Glomerular endothelial cell (primary cell): Measurements from ENCODE around the gene PDGFD. TPM values are rescaled to one million over a fixed set of nuclear protein-coding genes. Genes with fewer than 3 reads are reported as not detected.

ENCODE experiments used
- DNase-seq: peaks from one replicate; pipeline ENCODE4 v3.0.0-alpha.2; 2011; ENCODE audit warnings: low read depth, low spot score; ENCODE audit errors: extremely low read depth
- total RNA-seq: library from RNA; depleted of rRNA; stranded (reverse); fragments of >200 nt; gene quantifications from 2 replicates; pipeline ENCODE4 v1.2.3, GENCODE V29; 2015

Gene PDGFD
- total RNA-seq, 1 donor from 2014 or later, result 21.4 TPM

DNA sequence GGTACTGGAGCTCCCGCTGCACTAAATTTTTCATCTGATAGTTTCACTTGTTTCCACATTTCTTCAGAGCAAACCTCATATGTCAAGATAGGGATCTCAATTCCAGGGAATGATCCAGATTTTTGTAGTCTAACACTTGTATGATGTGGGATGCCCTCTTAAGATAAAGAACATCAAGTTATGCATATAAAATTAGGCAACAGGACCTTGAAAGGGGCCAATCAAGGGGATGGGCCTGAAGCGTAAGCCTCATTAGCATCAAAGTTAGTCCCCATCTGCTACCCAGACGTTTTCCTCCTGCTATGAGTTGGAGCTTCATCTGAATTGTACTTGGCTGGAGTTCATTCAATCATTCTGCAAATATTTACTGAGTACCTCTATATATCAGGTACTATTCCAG lies 17.5 kb downstream of the PDGFD start:
- DNase-seq, result no peak

DNA sequence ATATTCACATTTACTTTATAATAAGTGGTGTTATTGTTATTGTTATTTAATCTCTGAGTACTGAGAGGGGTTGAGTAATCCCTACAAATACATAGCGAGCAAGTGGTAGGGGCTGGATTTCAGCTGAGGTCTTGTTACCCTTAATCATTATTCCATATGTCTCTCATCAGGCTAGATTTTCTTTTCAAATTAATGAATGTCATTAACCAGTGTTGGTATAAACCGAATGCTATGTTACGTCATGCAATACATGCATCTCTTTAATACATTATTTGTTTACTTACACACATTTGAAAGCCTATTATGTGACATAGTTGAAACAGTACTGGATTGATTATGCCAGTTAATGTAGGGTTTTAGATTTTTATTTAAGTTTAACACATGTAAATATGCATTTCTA lies 18.9 kb downstream of the PDGFD start:
- DNase-seq, result no peak

DNA sequence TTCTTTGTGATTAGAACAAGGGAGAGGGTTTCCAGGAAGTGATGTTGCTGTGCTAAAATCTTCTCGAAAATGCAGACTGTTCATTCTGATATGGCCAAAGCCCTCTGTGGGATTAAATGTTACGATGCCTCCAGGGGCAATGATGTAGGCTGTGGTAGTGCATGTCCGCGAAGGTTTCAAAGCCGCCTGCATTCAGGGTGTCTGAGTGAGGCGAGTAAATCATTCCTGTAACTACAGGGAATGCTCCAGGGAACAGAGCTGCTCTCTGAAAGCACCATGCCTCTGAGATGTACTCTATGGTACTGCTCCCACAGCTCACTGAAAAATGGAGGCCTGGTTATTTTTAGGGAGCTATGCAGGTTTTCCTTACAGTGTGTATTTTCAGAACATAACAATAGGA lies 21.2 kb downstream of the PDGFD start:
- no peak for DNase-seq

DNA sequence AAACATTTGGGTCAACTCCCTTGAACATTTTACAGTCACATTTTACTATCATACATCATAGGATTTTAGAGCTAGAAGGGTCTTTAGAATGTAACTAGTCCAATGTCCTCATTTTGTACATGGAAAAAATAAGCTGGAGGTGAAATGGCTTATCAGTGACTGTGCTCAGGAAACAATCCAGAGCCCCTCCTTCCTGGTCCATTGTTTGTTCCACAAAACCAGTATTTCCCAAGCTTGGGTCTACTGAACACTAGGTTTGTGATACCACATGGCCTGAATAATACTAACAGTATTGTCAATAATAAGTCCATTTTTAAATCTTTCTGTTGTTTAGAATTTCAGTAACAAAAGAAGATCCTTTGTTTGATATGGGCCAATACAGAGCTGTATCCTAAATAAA lies 27.1 kb downstream of the PDGFD start:
- DNase-seq, result no peak

DNA sequence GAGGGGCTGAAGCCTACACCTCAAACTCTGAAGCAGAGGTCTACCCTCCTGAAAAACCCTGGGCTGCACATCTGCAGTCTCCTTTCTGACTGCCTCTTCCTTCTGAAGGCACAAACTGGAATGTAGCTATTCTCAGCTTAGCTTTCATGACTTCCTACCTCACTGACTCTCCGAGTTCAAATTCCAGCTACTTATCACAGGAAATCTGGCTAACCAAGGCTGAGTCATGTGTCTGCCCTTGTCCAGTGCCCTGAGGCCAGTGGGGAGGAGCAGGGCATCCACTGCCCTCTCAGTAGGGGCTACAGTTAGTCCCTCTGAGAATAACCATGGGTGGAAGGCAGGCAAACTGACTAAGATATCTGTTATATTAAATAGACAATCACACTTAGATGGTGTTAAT lies 29.2 kb downstream of the PDGFD start:
- DNase-seq, result no peak

DNA sequence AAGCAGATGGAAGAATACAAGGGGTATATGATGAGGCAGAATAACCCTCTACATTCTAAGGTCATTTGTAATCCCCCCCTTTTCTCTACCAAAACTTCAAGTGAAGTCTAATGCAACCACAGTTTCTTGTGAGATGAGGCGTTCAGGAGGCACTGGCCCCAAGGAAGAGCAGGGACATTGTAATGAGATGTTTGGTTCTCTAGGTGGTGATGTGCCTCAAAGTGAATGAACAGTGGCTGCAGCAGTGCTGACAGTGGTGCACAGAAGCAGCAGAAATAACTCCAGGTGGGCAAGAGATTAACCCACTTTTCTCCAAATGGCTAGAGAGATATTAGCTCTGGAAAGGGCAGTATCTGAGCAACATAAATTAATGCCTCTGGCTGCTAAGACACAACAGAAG lies 33.8 kb downstream of the PDGFD start:
- no peak for DNase-seq

DNA sequence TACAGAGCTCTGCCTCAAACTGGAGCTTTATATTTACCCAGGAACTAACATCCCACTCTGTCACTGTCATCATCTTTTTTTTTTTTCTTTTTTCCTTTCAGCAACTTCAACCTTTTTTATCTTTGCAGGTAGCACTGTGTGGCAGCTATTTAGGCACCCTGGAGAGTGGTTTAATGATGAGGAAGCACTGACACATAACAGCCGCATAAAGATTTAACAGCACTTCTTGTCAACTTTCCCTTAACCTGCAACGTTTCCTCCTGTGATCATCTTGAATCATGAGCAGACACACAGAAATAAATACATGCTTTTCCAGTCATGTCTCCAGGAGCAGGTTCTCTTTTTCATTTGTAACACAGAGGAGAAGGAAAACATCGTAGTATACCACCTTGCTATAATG lies 34.8 kb downstream of the PDGFD start:
- no peak for DNase-seq

DNA sequence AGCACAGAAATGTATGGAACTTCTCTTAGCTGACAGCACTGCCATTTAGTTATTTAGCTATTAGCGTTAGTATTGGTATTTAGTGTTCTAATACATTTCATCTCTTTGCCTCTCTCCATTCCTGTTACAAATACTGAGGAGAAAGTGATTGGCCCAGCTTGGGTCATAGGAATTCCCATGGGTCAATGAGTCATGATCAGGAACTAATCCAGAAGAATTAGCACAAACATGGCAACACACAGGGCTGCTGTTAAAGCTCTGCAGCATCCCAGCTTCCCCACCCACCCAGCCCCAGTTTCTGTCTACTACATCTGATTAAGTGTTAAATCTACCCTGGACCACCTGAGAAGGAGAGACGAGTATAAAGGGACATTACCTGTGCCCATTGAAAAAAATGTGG lies 36.1 kb downstream of the PDGFD start:
- DNase-seq, result no peak

DNA sequence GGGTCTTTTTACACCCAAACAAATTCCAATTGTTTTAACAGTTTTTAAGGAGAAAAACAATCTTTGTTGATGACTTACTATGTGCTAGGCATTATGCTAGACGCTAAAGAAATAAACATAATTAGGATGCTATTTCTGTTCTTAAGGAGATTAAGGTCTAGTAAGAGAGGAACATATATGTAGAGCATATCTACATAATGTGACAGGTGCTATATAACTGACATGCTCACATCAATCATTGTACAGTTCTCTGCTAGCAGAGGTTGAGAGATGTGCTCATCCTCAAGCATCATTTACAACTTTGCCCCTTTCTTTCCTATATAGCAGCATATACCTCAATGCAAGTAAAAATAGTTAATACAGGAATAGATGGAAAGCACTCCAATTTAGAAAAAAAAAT lies 37.5 kb downstream of the PDGFD start:
- no peak for DNase-seq

DNA sequence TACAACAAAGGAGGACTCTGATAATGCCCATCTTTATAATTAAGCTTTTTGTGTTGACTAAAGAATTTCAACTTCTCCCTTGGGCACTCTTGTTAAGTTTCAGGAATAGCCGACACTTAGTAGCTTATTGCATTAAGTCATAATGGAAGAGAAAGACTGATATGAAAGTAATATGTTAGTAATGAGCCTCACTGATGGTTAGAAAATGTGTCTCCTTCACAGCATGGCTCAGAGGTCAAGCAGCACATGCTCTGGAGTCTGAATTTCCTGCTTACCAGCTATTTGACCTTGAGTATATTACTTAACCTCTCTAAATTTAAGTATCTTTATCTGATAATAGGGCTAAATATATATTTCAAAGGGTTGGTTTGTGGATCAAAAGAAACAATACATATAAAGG lies 39.0 kb downstream of the PDGFD start:
- DNase-seq, result no peak

DNA sequence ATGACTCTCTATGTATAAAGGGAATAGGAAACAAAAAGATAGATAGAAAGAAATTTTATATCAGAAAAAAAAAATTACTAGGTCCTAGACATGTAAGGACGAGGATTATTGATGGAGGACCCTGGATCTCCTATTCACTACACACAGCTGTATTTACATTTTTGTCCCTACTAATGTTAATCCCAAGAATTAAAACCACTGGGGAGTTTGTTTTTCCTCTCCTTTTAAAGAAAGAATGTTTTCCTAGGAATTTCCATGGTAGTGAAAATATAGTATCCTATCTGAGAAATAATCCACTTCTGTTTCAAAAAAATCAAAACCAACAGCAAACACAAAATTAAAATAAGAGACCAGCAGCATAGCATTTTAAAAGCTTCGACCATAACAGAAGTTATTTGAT lies 41.1 kb downstream of the PDGFD start:
- DNase-seq, result no peak

DNA sequence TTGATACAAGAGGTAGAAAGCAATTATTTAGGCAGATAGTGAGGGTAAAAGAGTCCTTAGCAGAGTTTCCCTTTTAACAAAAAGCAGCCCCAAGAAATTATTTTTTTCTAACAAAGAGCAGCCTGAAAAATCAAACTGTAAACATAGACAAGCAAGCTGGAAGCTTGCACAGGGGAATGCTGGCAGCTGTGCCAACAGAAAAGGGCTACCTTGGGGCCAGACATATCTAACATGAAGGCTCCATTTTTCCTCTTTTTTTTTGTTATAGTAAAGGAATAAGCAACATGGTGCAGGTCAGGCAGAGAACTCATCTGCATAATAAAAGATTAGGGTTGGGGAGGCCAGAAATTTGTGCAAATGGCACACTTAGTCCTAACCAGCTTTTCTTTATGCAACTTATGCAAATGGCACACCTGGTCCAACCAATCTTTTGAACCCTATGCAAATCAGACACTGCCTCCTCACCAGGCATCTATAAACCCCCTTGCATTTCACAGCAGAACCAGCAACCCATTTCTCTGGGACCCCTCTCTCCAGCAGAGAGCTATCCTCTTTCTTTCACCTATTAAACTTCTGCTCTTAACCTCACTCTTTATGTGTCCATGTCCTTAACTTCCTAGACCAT lies 41.8 kb downstream of the PDGFD start:
- DNase-seq, result no peak

DNA sequence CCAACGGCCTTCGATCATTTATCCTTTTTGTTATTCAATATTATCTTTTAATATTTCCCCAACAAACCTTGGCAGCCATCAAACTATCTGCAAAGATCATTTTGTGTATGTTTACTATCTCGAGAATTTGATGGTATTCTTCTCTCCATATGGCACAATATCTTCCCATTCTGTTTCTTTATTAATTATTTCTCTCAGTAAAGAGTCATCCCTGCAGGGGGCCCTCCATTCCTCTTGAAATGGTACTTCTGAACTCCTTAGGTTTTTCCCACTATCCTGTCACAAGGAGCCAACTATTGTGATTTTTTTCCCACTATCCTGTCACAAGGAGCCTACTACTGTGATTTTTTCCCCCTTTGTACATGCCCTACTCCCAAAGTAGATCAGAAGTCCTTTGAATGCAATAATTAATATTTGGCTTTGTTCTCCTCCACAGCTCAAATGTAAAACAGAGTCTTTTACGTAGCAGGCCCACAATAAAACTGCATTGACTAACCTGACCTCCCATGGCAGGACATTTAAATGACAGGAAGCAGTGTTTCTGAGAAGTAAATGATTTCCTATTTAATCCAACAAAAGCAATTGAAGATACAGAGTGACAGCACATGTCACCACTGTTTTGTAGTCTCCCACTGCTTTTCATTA lies 43.3 kb downstream of the PDGFD start:
- DNase-seq, result no peak

DNA sequence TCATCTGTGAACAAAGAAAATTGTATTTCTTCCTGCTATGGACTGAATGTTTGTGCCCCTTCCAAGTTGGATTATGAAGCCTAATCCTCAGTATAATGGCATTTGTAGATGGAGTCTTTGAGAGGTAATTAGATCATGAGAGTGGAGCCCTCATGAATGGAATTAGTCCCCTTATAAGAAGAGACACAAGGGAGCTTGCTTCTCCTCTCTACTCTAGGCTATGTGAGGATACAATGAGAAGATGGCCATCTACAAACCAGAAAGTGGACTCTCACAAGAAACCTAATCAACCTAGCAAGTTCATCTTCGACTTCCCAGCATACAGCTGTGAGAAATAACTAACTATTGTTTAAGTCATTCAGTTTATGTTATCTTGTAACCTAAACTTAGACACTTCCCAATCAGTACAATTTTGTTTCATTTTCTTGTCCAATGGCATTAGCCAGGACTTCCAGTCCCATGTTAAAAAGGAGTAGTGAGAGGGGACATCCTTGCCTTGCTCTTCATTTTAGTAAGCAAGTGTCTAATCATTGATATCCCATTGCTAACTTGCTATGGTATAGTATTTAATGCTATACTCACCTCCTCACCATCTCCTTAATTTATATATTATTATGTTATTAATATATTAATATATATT lies 45.7 kb downstream of the PDGFD start:
- DNase-seq, result no peak

DNA sequence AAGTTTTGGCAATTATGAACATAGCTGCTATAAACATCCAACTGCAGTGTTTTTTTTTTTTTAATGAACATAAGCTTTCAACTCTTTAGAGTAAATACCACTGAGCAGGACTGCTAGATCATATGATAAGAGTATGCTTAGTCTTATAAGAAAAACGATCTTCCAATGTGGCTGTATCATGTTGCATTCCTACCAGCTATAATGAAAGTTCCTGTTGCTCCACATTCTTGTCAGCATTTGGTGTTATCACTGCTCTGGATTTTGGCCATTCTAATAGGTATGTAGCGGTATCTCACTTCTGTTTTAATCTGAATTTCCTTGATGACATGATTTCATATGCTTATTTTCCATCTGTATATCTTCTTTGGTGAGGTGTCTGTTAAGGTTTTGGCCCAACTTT lies 50.4 kb downstream of the PDGFD start:
- no peak for DNase-seq

DNA sequence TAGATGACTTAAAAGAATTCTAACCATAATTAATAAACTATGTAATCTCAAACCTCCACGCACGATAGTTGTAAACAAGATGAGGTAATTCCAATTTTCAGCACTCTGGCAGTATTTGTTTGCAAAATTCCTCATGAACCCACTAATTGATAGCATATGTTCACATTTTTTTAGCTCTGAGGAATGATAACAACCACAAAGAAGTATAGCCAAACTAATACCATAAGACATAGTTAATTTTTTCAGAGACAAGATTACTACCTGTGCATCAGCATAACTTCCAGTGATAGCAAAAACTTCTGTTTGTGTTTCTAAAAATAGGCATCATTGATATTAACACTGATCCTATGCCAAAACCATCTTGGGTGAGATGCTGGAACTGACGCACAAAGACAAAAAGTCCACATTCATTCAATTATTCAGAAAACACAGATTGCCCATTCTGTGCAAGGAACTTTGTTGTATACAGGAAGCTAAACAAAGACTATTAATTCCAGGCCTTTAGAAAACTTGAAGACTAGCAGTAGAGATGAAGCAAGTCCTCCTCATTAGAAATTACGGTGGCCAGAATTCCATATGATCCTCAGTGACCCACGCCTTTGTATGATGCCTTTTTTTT lies 57.7 kb downstream of the PDGFD start:
- no peak for DNase-seq

DNA sequence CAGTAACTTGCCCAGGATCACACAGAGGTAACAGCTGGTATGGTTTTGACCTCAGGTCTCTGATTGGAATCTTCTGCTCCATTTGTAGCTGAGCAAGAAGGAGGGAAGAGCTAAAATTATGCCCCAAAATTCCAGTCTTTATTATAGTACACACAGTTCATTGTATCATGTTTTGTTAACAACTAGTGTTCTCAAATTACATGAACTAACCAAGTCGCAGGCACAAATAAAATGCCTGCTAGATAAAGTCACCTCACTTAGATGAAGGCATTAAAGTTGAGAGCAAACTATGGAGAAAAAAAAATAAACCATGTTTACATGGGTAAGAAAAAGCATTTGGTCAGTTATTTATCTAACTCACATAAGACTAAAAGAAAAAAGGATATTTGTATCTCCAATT lies 58.8 kb downstream of the PDGFD start:
- no peak for DNase-seq

DNA sequence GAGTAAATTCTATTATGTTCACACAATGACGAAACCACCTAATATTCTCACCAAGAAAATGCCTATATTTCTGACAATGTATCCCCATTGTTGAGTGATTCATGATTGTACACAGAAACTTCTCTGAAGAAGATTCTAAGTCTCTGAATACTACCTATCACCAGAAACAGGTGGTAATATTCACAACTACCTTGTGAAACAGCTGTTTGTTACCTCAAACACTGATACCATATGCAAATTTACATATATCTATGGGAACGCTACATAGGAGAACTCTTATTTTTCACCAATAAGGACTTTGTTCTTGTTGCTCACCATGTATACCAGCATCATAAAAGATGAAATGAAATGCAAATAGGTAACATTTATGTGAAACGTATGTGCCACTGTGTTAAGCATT lies 59.3 kb downstream of the PDGFD start:
- no peak for DNase-seq

DNA sequence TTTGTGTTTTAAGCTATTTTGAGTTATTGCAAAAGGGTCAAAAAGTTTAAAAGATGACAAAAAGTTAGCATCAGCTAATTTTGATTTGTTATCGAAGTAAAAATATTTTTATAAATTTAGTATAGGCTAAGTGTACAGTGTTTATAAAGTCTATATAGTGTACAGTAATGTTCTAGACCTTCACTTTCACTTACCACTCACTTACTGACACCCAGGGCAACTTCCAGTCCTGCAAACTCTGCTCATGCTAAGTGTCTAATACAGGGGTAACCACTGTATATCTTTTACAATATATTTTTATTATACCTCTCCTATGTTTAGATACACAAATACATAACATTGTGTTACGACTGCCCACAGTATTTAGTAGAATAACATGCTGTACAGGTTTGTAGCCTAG lies 59.7 kb downstream of the PDGFD start:
- DNase-seq, result no peak

DNA sequence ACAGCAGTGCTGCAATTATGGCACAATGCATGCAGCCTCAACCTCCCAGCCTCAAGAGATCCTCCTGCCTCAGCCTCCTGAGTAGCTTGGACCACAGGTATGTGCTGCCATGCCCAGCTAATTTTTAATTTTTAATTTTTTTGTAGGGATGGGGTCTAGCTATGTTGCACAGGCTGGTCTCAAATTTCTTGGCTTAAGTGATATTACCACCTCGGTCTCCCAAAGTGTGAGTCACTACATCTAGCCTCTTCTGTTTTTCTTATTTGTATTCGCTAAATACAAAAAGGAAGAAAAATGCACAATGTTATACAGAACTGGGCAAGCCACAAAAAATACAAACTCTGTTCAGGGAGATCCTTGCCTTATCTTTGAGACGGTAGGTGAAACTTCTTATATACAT lies 65.4 kb downstream of the PDGFD start:
- no peak for DNase-seq

DNA sequence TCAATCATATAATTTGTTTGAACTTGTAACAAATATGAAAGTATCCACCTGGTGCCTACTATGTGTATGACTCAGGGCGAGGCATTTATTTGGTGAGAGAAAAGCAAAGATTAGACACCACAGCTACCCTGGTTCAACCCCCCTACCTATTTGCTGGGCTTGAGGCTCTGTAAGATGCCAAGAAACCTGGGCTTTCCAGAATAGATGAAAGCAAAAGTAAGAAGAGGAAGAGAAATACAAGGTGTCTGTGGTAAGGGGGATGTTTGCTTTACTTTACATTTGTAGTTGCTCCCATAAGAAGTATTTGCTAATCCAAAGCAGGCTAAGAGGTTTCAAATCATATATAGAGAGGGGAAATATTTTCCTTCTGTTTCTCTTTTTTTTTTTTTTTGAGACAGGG lies 65.8 kb downstream of the PDGFD start:
- no peak for DNase-seq

DNA sequence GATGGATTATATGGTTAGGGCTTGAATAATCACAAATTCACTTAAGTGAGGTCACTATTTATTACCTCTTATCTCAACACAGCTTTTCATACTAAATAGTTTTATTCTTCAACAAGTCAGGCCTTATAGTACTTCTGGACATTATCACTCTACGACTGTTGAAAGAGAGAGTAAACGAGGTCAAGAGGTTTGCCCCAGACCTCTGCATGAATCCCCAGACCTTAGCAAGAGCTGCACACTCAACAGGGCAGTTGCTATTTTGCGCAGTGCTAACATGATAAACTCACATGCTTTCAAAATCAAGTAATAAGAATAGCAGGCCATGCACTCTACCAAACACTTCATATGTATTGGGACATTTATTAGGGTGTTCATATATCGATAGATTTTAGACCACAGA lies 67.0 kb downstream of the PDGFD start:
- no peak for DNase-seq
